Measurements from ENCODE around the gene ACSL6. TPM values are rescaled to one million over a fixed set of nuclear protein-coding genes. Genes with fewer than 3 reads are reported as not detected.

Gene ACSL6
- total and polyA plus RNA-seq, 2 donors (not counting 1 experiment from before 2014, with no cell fraction given), result 0.02 to 0.33 TPM

GRCh38 chr5:131973089-131973712 lies 38.3 kb downstream of the ACSL6 start:
- Histone ChIP-seq H3K79me2 (ENCODE audit: control insufficient read depth, insufficient read depth, low read length) (no peaks in the 10 kb centered on the region), H4K20me1 (ENCODE audit: control insufficient read depth, extremely low read depth, insufficient read depth, low read length) (no peaks in the 10 kb centered on the region), H3K4me2 (ENCODE audit: extremely low read depth, insufficient read depth, low read length) (no peak overlapping the region), H2AFZ (ENCODE audit: low read length) (no peak overlapping the region), H3K9me3 (ENCODE audit: control insufficient read depth, insufficient read depth, low read depth, low read length) (no peaks in the 10 kb centered on the region), H3K4me1 (ENCODE audit: control insufficient read depth, extremely low read depth, insufficient read depth, low read length) (no peaks in the 10 kb centered on the region), H3K4me3 (replicated peaks in 1 of 4; ENCODE audit: control extremely low read depth in 1 of 4, insufficient read depth in 1 of 4, low read depth in 3 of 4, low read length in 4 of 4) (no peak overlapping the region), H3K27me3 (ENCODE audit: control insufficient read depth, insufficient read depth, low read length) (no peaks in the 10 kb centered on the region), H3K36me3 (ENCODE audit: control insufficient read depth, insufficient read depth, low read length) (no peaks in the 10 kb centered on the region), H3K27ac (ENCODE audit: insufficient read depth, low read length) (no peak overlapping the region), H3K9ac (ENCODE audit: insufficient read depth, low read length) (no peak overlapping the region)
- no peak for TF ChIP-seq CTCF (conservative IDR thresholded peaks at IDR 0.05 in 1 of 2, IDR thresholded peaks at IDR 0.05 in 1 of 2; ENCODE audit: low read depth in 1 of 2, low read length in 2 of 2)
- no peak for TF ChIP-seq EZH2 (IDR thresholded peaks at IDR 0.05; ENCODE audit: low read length, missing control alignments)
- DNase-seq (ENCODE audit: low read depth in 2 of 2), result no peak

- no peaks in the 10 kb centered on the region for H3K79me2 ChIP-seq (ENCODE audit: control insufficient read depth, insufficient read depth, low read length)
- TF ChIP-seq EZH2 (IDR thresholded peaks at IDR 0.05; ENCODE audit: low read length, missing control alignments), result no peak
- TF ChIP-seq CTCF (conservative IDR thresholded peaks at IDR 0.05 in 1 of 2, IDR thresholded peaks at IDR 0.05 in 1 of 2; ENCODE audit: low read depth in 1 of 2, low read length in 2 of 2), result no peak
- DNase-seq (ENCODE audit: low read depth in 2 of 2), result peak in 1 of 2 donors; percentile 83
These were observed 43.0 kb downstream of the ACSL6 start for GRCh38 chr5:131968396-131968954.

GRCh38 chr5:131966551-131966950 lies 44.9 kb downstream of the ACSL6 start:
- Histone ChIP-seq H3K4me1 (ENCODE audit: control insufficient read depth, extremely low read depth, insufficient read depth, low read length) (no peaks in the 10 kb centered on the region), H3K27me3 (ENCODE audit: control insufficient read depth, insufficient read depth, low read length) (no peaks in the 10 kb centered on the region), H4K20me1 (ENCODE audit: control insufficient read depth, extremely low read depth, insufficient read depth, low read length) (no peaks in the 10 kb centered on the region), H3K9me3 (ENCODE audit: control insufficient read depth, insufficient read depth, low read depth, low read length) (no peaks in the 10 kb centered on the region), H3K36me3 (ENCODE audit: control insufficient read depth, insufficient read depth, low read length) (no peaks in the 10 kb centered on the region), H3K9ac (ENCODE audit: insufficient read depth, low read length) (no peak overlapping the region), H3K4me2 (ENCODE audit: extremely low read depth, insufficient read depth, low read length) (no peak overlapping the region), H3K27ac (ENCODE audit: insufficient read depth, low read length) (no peak overlapping the region), H3K79me2 (ENCODE audit: control insufficient read depth, insufficient read depth, low read length) (no peaks in the 10 kb centered on the region), H2AFZ (ENCODE audit: low read length) (no peak overlapping the region), H3K4me3 (replicated peaks in 1 of 4; ENCODE audit: control extremely low read depth in 1 of 4, insufficient read depth in 1 of 4, low read depth in 3 of 4, low read length in 4 of 4) (no peak overlapping the region)
- DNase-seq (ENCODE audit: low read depth in 2 of 2), result no peak
- TF ChIP-seq CTCF (conservative IDR thresholded peaks at IDR 0.05 in 1 of 2, IDR thresholded peaks at IDR 0.05 in 1 of 2; ENCODE audit: low read depth in 1 of 2, low read length in 2 of 2), result no peak
- no peak for TF ChIP-seq EZH2 (IDR thresholded peaks at IDR 0.05; ENCODE audit: low read length, missing control alignments)

More at GRCh38 chr5:131968396-131968954, 43.0 kb downstream of the ACSL6 start:
- Histone ChIP-seq H3K4me2 (ENCODE audit: extremely low read depth, insufficient read depth, low read length) (no peak overlapping the region), H3K9ac (ENCODE audit: insufficient read depth, low read length) (no peak overlapping the region), H3K27ac (ENCODE audit: insufficient read depth, low read length) (no peak overlapping the region), H3K9me3 (ENCODE audit: control insufficient read depth, insufficient read depth, low read depth, low read length) (no peaks in the 10 kb centered on the region), H3K4me3 (replicated peaks in 1 of 4; ENCODE audit: control extremely low read depth in 1 of 4, insufficient read depth in 1 of 4, low read depth in 3 of 4, low read length in 4 of 4) (no peak overlapping the region), H2AFZ (ENCODE audit: low read length) (no peak overlapping the region), H3K4me1 (ENCODE audit: control insufficient read depth, extremely low read depth, insufficient read depth, low read length) (no peaks in the 10 kb centered on the region), H4K20me1 (ENCODE audit: control insufficient read depth, extremely low read depth, insufficient read depth, low read length) (no peaks in the 10 kb centered on the region), H3K36me3 (ENCODE audit: control insufficient read depth, insufficient read depth, low read length) (no peaks in the 10 kb centered on the region), H3K27me3 (ENCODE audit: control insufficient read depth, insufficient read depth, low read length) (no peaks in the 10 kb centered on the region)
